Esophagus mucosa (tissue), 1 donor: Measurements from ENCODE around the gene EEF1AKMT3. TPM values are rescaled to one million over a fixed set of nuclear protein-coding genes. Genes with fewer than 3 reads are reported as not detected.

Source experiments
- ATAC-seq: fragments of 200-7000 bp; cut with Tn5 transposase; one replicate; pipeline ENCODE4 v1.9.1; 2020
- total RNA-seq: library from RNA; stranded (reverse); gene quantifications from one replicate; pipeline ENCODE4 v1.2.4, GENCODE V29; 2023
- donor health status: DM: yes; HTN: yes; CAD: no.

Gene EEF1AKMT3
- 3.4 TPM for total RNA-seq

DNA sequence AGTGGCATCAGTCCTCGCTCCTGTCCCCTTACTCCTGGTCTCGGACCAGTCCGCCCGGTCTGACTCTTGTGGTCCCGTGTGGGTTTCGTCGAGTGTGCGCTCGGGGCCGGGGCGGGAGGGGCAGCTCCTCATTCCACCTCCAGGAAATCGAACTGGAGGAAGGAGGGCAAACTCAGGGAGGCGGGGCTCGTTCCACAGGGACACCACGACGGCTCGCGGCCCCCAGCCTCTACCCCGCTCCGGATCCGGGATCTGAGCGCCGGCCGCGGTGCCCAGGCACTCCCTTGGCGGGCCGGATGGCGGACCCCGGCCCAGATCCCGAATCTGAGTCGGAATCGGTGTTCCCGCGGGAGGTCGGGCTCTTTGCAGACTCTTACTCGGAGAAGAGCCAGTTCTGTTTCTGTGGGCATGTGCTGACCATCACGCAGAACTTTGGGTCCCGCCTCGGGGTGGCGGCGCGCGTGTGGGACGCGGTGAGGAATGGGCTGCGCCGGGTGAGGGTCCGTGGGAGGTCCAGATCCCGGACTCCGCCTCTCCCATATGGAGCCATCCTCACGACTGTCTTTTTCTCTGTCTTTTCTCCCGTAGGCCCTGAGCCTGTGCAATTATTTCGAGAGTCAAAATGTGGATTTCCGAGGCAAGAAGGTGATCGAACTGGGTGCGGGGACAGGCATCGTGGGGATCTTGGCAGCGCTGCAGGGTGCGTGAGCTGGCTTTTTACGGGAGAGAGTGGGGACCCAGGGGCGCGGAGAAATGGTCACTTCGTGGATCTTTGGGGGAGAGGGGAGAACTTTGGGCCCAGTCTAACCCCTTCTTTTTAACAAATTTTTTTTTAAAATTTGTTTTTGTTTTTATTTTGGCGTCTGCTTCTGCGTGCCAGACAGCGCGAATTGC, at the start of gene EEF1AKMT3:
Gene EEF1AKMT3 (plus strand): TSS at position 186 of the 894 bp plus-strand sequence. CDS start 111 bp downstream, at position 297.
- peak; percentile 54 for ATAC-seq

DNA sequence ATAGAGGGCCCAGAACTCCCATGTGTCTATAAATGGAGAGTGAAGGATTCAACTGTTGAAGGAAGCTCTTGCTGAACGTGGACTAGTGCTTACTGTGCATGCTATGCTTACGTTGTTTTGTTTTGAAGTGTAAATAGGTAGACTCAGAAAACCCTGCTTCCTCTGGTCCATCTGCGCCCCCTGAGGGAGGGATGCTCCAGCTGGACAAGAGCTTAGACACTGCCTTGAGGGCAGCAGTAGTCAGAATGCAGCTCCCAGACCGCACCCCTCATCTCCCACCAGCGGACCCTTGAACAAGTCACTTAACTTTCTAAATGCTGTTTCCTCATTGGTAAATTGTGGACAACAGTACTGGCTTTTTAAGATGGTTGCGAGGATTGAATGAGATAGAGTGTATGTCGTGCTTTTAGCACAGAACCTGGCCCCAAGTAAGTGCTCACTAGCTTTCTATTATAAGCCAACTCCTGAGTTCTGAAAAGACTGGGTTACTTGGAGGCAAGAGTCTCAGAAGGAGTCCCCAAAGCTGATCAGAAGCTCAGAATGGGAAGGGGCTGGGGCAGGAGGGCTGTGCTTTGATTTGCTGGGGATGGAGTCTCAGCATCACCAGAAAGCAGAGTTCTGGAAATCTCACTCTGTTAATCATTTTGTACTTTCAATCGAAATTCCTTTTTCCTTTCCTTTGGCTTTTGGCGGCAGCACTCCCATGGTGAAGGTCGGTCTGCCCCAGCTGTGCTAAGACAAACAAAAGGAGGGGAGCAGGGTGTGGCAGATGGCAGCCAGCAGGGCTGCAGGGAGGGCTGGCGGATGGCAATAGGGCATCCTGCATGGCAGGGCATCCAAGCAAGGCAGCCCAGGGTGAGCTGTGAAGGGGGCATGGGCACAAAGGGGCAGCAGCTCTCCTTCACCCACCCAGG, 49.4 kb upstream of the EEF1AKMT3 start:
- ATAC-seq: no peak

DNA sequence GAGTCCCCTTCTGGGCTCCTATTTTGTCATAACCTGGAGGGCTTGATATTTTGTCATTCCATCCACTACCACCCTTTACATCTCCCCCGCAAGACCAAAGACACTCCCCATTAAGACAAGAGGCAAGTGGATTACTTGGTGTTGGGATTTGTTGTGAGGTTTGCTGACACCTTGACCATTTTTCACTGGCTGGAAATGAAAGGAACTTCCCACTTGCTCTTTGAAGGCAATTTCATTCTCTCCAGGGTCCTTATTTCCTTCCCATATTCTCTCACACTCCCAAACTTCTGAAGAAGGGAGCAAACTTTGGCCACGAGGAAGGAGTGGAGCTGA, 48.8 kb upstream of the EEF1AKMT3 start:
- no peak for ATAC-seq

DNA sequence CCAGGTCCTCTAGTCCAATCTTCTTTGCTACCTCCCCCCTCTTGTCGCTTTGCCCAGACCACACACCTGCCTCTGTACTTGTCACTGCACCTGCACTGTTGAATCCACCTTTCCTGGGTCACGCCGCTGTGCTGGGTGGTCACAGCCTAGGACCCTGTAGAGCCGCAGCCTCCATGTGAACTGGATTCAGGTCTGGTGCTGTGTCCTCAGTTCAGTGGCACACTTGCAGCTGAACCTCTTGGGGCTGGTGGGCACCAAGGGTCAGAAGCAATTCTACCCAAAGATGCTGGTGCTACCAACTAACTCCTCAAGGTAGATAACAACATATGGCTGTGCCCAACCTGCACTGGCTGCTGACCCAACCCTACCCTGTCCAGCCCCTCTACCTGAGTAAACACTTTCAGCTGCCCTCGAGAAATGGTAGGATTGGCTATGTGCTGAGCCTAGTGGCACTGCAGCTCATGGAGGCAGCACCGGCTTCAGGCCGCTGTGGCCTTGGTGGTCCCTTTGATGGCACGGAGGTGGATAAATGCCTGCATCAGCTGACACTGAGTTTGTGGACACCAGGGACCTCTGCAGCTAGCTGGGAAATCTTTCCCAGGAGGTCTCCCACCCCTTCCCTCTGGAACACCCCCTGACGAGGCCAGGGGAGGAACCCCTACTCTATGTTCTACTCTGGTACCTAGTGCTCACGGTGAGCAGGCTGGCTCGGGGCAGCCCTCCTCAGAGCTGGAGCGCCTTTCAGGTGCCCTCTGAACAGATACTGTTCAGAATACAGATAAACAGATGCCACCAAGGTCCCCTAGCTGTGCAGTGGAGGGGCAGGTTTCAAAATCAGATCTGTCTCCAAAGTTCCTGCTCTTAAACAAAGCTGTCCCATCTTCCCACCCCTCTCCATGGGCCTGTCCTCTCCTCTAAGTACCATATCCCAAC, 48.1 kb upstream of the EEF1AKMT3 start:
- no peak for ATAC-seq

DNA sequence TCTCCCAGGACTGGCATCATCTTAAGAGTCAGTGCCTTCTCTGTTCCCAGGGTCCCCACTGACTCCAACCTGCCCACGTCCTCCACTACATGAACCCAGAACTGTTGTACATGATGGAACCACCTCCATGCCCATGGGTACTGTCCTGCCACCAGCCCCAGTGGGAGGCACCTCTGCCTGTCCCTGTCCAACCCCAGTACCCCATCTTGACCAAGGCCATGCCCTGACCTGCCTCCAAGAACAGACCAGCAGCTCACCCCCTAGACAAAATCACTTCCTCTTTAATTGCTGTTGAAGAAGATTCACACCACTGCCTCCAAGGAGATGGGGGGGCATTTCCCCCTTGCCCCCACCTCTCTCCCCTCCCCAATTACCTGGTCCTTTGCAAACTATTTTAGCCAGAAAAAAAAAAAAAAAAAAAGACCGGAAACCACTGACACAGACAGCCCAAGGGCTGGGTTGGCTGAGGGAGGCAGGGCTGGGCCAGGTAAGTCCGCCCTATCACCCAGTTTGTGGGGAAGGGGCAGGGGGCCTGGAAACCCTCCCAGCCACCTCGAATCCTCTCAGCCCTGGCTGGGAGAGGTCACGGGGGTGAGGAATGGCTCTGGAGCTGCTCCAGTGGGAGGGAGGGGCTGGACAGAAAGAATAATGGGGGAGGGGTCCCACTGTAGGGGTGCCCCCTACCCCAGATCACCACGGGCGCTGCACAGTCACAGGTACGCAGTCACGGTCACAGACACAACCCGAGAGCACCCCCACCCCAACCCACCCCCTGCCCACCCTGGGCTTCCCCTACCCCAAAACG, 47.3 kb upstream of the EEF1AKMT3 start:
- ATAC-seq: no peak

DNA sequence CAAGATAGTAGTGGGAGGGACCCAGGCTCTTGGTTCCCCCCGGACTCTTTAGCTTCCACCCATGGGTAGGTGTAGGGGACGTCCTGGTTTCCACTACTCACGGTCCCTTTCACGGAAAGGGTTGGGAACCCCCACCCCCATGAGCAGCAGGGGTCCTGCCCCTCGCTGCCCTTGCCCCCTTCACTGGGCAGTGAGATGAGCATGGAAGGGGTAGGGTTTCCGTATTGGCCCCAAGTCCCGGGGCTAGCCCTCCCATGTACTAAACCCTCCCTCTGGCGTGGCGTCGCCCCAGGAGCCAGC, 46.6 kb upstream of the EEF1AKMT3 start:
- no peak for ATAC-seq

DNA sequence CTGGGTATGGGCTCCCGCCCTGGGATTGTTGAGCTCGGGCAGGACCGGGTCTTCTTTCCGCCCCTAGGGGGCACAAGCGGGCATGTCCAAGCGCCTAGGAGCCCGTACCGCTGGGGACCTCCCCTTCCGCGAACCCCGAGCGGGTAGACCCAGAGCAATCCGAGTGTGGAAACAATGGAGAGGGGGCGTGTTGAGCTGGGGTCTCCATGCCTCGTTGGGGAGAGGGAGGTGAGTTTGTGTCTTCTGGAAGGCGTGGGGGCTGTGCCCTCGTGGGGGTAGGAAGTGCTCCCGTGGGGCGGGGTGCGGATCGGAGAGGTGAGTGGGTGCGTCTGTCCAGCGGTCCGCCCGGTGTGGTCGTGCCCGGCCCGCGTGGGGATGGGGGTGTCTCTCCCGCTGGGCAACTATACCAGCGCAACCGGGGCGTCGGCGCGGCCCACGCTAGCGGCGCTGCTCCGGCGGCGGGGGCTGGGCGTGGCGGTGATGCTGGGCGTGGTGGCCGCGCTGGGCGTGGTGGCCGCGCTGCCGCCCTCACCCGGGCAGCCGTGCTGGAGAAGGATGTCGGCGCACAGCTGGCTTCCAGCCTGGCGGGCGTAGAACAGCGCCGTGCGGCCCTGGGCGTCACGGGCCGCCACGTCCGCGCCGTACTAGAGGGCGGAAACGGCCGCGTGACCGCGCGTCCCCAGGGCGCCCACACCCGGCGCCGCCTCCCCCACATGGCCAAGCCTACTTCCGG, 46.1 kb upstream of the EEF1AKMT3 start:
- ATAC-seq: peak; percentile 86

DNA sequence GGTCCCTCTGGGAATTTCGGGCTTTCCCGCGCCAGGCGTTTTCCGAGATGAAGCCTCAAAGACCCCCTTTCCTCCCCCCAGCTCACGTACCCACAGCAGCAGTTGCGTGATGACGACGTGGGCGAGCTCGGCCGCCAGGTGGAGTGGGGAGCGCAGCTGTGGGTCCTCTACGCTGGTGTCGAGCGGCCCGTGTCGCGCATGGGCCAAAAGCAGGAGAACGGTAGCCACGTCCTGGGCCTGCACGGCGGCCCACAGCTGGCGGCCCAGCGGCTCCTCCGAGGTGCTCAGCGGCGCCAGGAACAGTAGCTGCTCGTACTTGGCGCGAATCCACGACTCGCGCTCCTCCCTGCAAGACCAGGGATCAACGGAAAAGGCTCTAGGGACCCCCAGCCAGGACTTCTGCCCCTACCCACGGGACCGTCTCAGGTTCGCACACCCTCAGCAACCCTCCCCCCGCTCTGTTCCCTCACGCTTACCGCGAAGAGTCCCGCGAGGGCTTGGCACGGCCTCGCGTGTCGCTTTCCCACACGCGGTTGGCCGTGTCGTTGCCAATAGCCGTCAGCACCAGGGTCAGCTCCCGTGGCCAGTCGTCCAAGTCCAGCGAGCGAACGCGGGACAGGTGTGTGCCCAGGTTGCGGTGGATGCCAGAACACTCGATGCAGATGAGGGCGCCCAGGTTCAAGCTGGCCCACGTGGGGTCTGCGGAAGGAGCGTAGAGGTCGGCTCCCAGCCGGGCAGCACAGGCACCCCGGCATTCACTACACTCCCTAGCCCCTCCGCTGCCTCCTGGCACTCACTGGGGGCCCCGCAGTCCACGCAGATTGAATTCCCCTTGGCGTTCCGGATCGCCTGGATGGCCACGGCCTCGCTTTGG, 45.3 kb upstream of the EEF1AKMT3 start:
- ATAC-seq: peak; percentile 27

DNA sequence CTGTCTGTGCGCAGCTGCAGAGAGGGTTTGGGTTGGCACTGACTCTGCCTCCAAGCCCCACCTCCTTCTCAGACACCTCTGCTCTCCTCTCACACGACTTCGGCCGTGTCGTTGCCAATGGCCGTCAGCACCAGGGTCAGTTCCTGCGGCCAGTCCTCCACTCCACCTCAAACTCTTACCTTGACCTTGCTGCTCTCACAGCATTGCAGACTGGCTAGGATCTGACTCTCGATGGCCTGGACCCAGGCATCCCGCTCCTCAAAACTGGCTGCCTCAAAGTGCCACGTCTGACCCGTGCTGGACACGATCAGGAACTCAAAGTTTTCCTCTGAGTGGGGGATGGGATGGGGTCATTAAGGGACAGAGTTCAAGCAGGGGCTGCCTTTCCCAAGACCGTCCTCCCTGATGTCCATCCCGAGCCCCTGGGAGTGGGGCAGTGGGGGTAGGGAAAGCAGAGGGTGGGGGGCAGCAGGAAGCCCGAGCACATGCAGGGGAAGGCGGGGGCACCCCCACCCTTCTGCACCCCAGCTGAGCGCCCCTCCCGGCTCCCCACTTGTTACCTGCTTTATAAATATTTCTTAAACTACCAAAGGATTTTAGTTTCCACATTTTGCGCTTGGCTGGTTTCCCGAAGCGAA, 44.5 kb upstream of the EEF1AKMT3 start:
- ATAC-seq: no peak

DNA sequence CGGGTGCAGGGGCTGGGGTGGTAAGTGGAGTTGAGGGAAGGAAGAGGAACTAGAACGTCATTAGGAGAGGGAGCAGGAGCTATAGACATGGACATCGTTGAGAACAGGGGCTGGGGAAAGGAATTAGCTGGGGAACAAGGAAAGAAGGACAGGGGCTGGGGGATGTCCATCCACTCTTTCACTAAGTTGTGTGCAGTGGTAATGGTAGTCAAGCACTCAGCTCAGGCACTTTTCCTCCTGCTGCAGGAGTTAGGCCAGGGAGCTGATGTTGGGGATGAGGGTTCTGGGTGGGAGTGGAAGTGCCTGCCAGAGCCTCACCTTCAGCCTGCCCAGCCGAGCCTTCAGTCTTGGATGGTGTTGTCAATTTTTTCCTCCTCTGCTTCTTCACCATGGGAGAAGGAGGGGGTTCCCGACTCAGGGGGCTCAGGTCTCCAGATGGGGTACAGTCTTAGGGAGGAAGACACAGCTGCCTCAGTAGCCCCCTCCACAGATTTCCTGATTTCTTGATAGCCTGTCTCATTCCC, 43.0 kb upstream of the EEF1AKMT3 start:
- no peak for ATAC-seq

DNA sequence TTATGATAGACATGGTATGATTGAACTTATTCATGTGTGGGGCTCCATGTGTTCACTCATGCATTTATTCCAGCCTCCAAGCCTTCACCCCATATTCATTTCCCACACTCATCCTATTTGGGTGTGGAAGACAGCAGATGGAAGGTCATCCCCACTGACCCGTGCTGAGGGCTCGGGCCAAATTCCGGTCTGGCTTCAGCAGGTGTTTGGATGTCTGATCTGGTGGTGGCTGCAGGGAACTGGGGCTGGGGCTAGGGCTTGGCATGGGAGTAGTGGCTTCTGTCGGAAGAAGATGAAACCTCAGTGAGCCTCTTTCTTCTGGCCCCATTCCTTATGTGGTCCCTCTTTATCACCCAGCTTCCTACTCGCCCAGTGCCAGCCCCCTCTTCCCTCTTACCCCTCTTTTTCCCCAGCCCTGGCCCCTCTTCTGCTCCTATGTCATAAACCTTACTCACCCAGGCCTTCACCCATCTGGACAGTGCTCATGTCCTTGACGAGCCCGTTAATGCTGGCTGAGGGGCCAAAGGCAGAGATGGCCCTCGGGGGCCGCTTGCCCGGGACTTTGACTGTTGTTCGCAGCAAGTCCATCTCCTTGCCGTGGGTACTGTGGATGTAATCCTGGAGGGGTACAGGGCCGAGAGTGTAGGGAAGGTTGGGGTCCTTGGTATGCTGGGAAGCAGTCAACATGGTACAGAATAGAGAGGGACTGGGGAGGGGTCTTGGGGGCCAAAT, 41.9 kb upstream of the EEF1AKMT3 start:
- no peak for ATAC-seq

DNA sequence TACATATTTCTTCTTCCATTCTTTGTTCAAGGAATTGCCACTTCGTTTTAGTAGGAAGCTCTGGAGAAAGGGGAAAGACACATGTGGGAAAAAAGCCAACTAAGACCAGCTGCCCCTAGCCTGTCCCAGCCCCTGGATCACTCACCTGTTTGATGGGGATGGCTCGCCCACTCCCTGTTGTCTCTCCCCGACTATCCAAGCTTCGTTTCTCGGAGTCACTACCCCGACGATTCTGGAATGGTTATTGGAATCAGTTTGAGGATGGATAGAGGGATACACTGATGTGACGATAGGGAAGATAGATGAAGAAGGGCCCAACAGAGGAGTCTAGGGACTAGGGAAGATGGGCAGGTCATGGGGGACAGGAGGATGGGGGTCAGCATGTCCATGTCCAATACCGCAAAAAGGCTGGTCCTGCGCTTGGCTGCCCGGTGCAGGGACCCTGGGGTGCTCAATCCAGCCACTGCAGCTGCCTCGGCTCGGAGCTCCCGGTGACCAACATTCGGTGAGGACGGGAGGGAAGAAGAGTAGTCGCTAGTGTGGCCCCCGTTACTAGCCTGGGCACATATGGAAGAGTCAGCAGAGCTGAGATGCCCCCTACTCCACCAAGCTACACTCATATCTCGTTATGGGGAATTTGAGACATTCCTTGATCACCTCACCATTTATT, 40.9 kb upstream of the EEF1AKMT3 start:
- ATAC-seq: no peak

DNA sequence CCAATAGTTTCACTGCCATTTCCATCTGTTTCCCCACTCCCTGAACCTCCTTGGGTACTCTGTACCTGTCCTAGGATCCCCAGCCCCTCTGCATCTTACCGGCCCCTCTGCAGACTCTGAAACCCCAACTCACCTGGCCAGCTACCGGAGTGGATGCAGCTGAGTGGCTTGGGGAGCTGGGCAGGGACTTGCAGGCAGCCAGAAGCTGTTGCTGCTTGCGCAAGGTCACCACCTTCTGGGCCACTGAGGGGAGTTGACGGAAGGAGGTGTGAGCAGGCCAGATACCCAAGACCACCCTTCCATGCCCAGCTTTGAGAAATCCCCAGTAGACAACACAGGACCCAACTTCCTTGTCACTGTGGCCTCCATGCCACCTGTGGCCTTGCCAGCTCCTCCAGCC, 40.1 kb upstream of the EEF1AKMT3 start:
- ATAC-seq: no peak

DNA sequence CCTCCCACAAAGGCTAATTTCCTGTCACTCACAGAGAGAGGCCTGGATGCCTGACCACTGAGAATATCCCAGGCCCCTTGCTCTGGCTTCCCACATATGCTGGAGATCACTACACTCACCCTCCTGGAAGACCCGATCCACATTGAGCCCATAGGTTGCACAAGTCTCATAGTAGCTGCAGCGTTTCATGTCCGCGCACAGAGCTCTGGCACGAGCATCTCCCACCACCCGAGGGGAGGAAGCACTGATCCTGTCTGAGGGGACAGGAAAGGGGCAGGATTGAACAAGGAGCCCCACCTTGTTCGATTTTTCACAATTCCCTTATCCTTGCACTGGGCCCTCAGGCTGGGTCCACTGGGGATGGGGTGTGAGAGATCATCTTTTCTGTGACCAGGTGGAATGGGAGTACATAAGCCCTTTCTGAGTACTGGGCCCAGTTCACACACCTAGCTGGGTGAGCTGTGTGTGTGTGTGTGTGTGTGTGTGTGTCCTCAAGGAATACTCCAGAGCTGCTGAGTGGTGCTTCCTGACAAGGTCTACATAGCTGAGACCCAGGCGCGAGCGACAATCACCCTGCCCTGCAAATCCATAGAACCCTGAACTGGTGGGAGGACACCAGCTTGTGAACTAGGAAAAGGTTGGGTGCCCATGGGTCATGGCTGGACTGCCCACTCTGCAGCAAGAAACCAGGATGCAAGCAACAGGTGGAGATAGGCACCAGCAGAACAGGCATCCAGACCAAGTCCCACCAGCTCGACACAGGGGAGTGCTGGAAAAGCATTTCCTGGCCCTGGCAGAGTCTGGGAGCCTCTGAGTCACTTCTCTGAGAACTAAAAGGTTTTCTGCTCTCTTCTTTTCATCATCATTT, 39.5 kb upstream of the EEF1AKMT3 start:
- no peak for ATAC-seq

DNA sequence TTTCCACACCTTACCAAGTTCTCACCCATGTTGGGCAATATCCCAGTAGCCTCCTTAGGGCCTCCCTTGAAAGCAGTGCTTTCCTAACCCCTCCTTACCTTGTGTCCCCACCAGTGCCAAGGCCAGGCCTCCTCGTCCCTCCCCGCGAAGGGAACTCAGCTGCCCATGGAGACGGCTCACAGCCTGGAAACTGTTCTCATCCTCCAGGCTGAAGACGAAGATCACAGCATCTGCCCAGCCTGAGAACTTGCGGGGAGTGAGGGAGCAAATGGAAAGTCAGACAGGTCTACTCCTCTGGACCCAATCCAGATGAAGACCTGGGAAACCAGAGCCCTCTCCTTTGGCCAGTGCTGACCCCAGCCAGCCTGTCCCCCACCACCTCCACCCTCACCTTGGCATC, 38.5 kb upstream of the EEF1AKMT3 start:
- ATAC-seq: no peak

DNA sequence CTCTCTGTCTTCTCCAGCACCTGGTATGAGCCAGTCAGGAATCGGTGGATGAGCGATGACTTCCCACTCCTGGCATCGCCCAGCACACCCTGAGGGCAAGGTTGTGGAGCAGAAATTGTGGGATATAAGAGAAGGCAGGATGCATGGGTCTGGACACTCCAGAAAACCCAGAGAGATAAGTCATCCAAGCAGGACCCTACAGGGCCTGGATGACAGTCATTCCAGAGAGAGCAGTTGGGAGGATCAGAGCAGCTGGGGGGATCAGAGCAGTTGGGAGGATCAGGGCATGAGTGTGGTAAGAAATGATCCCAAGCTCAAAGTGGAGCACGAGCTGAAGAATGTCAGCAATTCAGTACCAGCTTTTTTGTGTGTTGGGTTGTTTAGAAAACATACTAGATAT, 37.8 kb upstream of the EEF1AKMT3 start:
- no peak for ATAC-seq
